HG03469 (cell line): ENCODE data around the gene S1PR2.
"Not testable (repeated sequence)": the region's sequence is repeated elsewhere in the genome, so short reads cannot be mapped to it uniquely, and the experiment has no call there.

ENCODE experiments used
- ATAC-seq: cut with Tn5 transposase; IDR thresholded peaks from one replicate; pipeline ENCODE4 v1.9.1; 2021; ENCODE audit warnings: mild to moderate bottlenecking, moderate library complexity, moderate number of reproducible peaks; ENCODE audit not compliant: unreplicated experiment

Gene S1PR2

GRCh38 chr19:10193790-10194499 is 37.2 kb downstream of the S1PR2 start:
- no peak for ATAC-seq

GRCh38 chr19:10192922-10193321 is 38.2 kb downstream of the S1PR2 start:
- no peak for ATAC-seq

GRCh38 chr19:10191347-10191746 is 39.8 kb downstream of the S1PR2 start:
- ATAC-seq: no peak

GRCh38 chr19:10190026-10190425 is 41.1 kb downstream of the S1PR2 start:
- no peak for ATAC-seq

GRCh38 chr19:10189616-10190015 is 41.5 kb downstream of the S1PR2 start:
- ATAC-seq: no peak

GRCh38 chr19:10187315-10187714 is 43.8 kb downstream of the S1PR2 start:
- ATAC-seq: no peak

GRCh38 chr19:10184636-10185035 is 46.5 kb downstream of the S1PR2 start:
- ATAC-seq: no peak

- no peak for ATAC-seq
Observed at GRCh38 chr19:10183926-10184325, 47.2 kb downstream of the S1PR2 start.

GRCh38 chr19:10182847-10183246 is 48.3 kb downstream of the S1PR2 start:
- ATAC-seq: no peak

GRCh38 chr19:10182076-10182475 is 49.1 kb downstream of the S1PR2 start:
- no peak for ATAC-seq

GRCh38 chr19:10180459-10180858 is 50.7 kb downstream of the S1PR2 start:
- ATAC-seq: no peak

GRCh38 chr19:10180024-10180423 is 51.1 kb downstream of the S1PR2 start:
- not testable (repeated sequence) for ATAC-seq

GRCh38 chr19:10173527-10173926 is 57.6 kb downstream of the S1PR2 start:
- ATAC-seq: no peak
